Limb (tissue), 2 donors: ENCODE results near the gene GPC1.

Source experiments
- DNase-seq, 2 donors: peaks; one replicate each; pipeline ENCODE4 v3.0.0-alpha.2; 2016; ENCODE audit errors: extremely low spot score in 2 of 2

Gene GPC1

GRCh38 chr2:240396623-240397541, 38.6 kb upstream of the GPC1 start:
- peak in 1 of 2 donors; percentile 19 for DNase-seq

DNA sequence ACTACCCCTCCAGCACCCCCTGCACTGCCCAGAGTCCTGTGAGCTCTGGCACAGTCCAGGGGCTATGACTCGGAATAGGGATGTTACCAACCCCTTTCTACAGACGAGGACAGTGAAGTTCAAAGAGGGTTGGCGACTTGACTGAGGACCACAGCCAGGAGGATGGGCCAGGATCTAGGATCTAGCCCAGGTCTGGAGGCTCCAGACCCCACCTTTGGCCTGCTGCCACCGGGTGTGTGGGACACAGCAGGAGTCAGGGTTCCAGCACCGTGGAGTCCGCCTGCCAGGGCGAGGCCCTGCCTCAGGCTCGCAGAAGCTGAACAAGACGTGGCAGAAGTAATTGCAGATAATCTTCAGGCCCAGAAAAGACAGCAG, 37.9 kb upstream of the GPC1 start:
- no peak for DNase-seq

- peak in 1 of 2 donors; percentile 46 for DNase-seq
These were observed 37.4 kb upstream of the GPC1 start for GRCh38 chr2:240397924-240398645.

- no peak for DNase-seq
These were observed 36.7 kb upstream of the GPC1 start for GRCh38 chr2:240398661-240399267.

DNA sequence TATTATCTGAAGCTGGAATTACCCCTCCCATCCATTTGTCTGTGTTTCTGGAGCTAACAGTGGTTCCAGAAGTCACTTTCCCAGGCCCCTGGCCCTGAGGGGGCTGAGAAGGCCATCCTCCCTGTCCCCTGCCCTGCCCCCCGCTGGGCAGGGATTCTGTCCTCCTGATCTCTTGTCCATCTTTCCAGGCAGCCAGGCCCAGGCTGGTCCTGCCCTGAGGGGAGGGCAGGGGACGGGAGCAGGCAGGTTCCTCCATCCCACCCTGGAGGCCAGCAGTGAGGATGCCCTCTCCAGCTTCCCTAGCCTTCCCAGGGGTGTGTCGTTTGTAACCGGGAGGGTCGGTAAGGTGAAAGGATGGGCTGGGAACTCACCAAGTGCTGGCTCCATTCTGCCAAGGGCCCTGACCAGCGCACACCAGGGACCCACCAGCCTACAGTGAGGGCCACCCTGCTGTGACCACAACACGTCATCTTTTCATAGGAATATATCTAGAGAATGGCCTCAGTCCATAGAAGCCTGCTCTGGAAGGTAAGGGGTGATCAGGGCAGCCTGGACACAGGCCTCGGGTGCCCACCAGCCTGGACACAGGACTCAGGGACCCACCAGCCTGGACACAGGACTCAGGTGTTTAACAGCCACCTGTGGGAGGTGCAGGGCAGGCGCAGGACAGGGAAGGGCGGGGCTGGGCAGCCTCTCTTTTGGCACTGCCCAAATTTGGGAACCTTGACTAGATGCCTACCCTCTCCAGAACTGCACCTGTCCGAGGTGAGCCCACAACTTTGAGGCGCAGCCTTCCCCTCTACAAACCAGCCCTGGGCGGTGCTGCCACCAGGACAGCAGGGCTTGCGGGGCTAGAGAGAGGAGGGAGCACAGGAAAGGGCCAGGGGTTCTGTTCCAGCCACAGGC, 35.8 kb upstream of the GPC1 start:
- DNase-seq: peak in 1 of 2 donors; percentile 14

DNA sequence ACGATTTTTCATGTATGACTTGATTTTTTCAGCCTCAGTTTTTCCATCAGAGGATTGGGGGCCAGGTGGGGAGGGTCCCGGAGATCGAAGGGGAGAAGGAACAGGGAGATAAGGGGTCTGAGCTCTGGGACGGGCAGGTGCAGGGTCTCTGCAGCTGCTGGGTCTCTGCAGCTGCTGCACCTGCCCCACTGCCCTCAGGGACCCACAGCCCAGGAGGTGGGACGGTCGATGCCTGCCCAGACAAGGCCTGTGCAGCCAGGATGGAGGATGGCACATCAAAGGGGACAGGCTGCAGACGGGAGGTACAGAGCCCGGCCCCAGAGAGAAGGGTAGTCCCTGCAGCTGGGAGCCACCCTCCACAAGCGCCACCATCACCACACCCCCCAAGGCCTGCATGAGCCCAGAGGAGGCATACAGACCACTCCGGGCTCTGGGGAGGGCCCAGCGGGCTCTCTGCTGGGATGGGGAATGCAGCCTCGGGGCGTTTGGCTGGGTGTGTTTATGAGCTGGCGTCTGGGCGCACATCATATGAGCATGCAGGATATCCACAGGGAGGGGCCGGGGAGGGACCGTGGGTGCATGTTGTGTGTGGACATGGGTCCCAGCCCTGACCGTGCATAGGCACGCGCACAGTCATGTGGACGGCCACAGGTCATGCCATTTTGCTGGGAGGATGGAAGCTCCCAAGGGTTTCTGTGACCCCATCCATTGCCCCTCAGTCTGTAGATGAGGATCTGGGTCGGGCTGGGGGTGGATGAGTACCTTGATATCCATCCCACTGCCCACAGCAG, 34.9 kb upstream of the GPC1 start:
- no peak for DNase-seq

DNA sequence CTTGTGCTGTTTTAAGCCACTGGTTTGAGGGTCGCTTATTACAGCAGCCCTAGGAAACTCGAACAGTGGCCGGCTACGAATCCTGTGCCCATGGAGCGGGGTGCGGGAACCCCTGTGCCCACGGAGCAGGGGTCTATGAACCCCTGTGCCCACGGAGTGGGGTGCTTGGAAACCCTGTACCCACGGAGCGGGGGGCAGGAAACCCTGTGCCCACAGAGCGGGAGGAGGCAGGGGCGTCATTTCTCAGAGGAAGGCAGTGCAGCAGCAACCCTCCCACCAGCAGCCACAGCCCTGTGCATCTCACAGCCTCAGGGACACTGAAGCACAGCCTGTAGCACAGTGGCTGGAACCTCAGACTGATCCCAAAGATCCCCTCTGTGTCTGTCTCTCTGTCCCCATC, 34.2 kb upstream of the GPC1 start:
- DNase-seq: no peak

DNA sequence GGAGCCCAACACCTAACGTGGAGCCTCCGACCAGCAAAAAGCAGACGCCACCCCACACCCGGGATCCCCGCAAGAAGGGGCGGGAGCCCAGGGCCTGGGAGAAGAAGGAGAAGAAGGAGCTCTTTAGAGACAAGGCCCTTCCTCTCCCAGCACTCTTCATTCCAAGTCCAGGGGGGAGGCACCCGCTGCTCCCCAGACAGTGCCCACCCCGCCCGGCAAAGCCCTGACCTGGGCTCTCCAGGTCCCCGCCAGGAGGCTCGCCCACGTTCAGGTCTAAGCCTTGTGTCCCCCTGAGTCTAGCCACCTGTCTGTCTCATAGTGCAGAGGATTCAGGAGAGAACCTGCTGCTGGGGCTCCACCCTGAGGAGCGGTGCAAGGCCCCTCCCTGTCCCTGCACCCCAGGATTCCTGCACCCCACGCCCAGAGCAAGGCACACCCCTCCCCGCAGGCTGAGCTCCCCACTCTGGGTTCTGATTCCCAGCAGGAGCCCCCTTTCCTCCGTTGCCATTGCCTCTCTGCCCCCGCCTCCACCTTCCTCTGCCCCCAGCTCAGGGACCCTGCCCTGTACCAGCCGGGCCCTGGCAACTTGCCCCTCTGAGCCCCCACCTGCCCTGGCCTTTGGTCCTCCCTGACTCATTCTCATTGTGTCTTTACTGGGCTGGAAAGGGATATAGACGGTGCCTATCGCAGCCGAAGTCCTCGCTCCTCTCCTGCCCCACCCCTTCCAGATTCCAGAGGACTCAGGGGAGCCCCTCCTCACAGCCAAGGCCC, 33.5 kb upstream of the GPC1 start:
- no peak for DNase-seq

GRCh38 chr2:240402566-240403272, 32.7 kb upstream of the GPC1 start:
- DNase-seq: no peak

GRCh38 chr2:240403396-240404104, 31.9 kb upstream of the GPC1 start:
- peak in 1 of 2 donors; percentile 10 for DNase-seq

GRCh38 chr2:240404174-240404852, 31.1 kb upstream of the GPC1 start:
- DNase-seq: peak in 1 of 2 donors; percentile 7

GRCh38 chr2:240405133-240405532, 30.3 kb upstream of the GPC1 start:
- DNase-seq: no peak

DNA sequence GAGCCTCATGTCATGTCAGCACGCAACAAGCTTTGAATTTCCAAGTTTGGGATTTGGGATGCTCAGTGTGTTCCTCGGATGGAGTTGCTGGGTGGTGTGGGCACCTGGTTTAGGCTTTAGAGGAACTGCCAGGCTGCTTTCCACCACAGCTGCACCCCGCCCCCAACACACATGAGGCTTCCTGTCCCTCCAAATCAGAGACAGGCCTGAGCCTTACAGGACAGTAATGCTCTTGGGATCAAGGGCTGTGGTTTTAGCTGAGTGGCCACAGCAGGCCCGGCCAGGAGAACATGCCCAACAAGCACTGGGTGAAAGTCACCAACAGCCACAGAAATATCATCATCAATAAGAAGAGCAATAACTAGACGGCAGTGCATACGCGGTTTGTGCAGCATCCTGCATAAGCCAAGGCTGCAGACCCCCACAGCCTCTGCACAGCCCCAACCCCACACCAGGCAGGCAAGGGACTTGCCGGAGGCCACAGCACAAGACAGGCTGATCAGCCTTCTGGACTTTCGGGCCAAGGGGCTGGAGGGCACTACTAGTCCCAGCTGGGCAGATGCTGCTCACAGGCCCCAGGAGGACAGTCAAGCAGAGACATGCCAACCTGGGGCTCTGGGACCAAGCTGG, 29.7 kb upstream of the GPC1 start:
- DNase-seq: no peak

DNA sequence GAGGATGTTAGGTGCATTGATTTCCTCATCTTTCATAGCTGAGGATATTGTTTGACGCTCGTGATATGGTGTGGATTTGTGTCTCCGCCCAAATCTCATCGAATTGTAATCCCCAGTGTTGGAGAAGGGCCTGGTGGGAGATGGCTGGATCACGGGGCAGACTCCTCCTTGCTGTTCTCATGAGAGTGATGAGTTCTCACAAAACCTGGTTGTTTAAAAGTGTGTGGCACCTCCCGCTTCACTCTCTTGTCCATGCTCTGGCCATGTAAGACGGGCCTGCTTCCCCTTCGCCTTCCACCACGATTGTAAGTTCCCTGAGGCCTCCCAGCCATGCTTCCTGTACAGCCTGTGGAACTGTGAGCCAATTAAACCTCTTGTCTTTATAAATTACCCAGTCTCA, 28.4 kb upstream of the GPC1 start:
- no peak for DNase-seq

GRCh38 chr2:240410004-240410403, 25.5 kb upstream of the GPC1 start:
- DNase-seq: no peak

DNA sequence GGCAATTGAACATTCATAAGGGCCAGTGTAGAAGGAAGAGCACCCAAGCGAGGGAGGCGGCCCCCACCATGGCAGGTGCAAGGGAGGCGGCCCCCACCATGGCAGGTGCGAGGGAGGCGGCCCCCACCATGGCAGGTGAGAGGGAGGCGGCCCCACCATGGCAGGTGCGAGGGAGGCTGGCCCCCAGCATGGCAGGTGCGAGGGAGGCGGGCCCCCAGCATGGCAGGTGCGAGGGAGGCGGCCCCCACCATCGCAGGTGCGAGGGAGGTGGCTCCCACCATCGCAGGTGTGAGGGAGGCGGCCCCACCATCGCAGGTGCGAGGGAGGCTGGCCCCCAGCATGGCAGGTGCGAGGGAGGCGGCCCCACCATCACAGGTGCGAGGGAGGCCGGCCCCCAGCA, 24.7 kb upstream of the GPC1 start:
- DNase-seq: peak in 1 of 2 donors; percentile 24
